CD14-positive monocyte (primary cell): Measurements from ENCODE around the gene RNU6-7. TPM values are rescaled to one million over a fixed set of nuclear protein-coding genes. Genes with fewer than 3 reads are reported as not detected.

Experiments used
- DNase-seq, 3 donors: peaks; one replicate each; pipeline ENCODE4 v3.0.0-alpha.2; 2011 to 2022
- H2AFZ ChIP-seq: 2 replicates; pipeline ENCODE4 v1.6.0; 2012; ENCODE audit warnings: mild to moderate bottlenecking, low read depth, low read length, inconsistent platforms; ENCODE audit not compliant: insufficient read depth, poor library complexity, severe bottlenecking
- H3K27ac ChIP-seq, 2 donors: 1 replicate in 1 of 2; 2 replicates in 1 of 2; pipeline ENCODE4 v1.5.1; 2012 to 2013; ENCODE audit warnings: low read length in 2 of 2, control low read depth in 1 of 2, inconsistent platforms in 1 of 2, low read depth in 1 of 2, mild to moderate bottlenecking in 1 of 2
- H3K27me3 ChIP-seq, 2 donors: one replicate each; pipeline versions ENCODE4 v1.6.0 to v1.6.1; 2011 to 2013; ENCODE audit warnings: low read length in 2 of 2; ENCODE audit not compliant: control insufficient read depth in 2 of 2, insufficient read depth in 2 of 2
- H3K36me3 ChIP-seq, 2 donors: replicated peaks in 1 of 2; 1 replicate in 1 of 2; 2 replicates in 1 of 2; pipeline versions ENCODE4 v1.5.1 to v1.6.1; 2012 to 2013; ENCODE audit warnings: low read length in 2 of 2, control low read depth in 1 of 2, inconsistent platforms in 1 of 2, mild to moderate bottlenecking in 1 of 2; ENCODE audit not compliant: insufficient read depth in 2 of 2, control insufficient read depth in 1 of 2
- H3K4me1 ChIP-seq, 2 donors: 1 replicate in 1 of 2; 2 replicates in 1 of 2; pipeline versions ENCODE4 v1.5.1 to v1.6.1; 2012 to 2013; ENCODE audit warnings: low read length in 2 of 2, control low read depth in 1 of 2, inconsistent platforms in 1 of 2, mild to moderate bottlenecking in 1 of 2, moderate library complexity in 1 of 2; ENCODE audit not compliant: insufficient read depth in 2 of 2, control insufficient read depth in 1 of 2
- H3K4me2 ChIP-seq: replicated peaks from 2 replicates; pipeline ENCODE3; 2012; ENCODE audit warnings: low read length, moderate library complexity, mild to moderate bottlenecking; ENCODE audit not compliant: poor library complexity, severe bottlenecking; ENCODE audit errors: extremely low read depth
- H3K4me3 ChIP-seq, 3 experiments: fragments of 200-600 bp in 1 of 3; sonication (generic) in 1 of 3; replicated peaks in 1 of 3; 1 replicate in 2 of 3; 2 replicates in 1 of 3; pipeline ENCODE4 v1.5.1; 2011 to 2013; ENCODE audit warnings: low read length in 3 of 3, mild to moderate bottlenecking in 3 of 3, control low read depth in 2 of 3, low read depth in 2 of 3, inconsistent platforms in 1 of 3, moderate library complexity in 1 of 3
- H3K79me2 ChIP-seq: 2 replicates; pipeline ENCODE4 v1.6.0; 2012; ENCODE audit warnings: mild to moderate bottlenecking, control low read depth, inconsistent platforms, low read length, moderate library complexity; ENCODE audit not compliant: insufficient read depth
- H3K9ac ChIP-seq: 2 replicates; pipeline ENCODE4 v1.6.0; 2017; ENCODE audit warnings: low read length, mild to moderate bottlenecking; ENCODE audit not compliant: insufficient read depth, poor library complexity, severe bottlenecking
- H3K9me3 ChIP-seq, 2 donors: replicated peaks in 1 of 2; 1 replicate in 1 of 2; 2 replicates in 1 of 2; pipeline versions ENCODE4 v1.5.1 to v1.6.1; 2012 to 2013; ENCODE audit warnings: low read length in 2 of 2, control low read depth in 1 of 2; ENCODE audit not compliant: control insufficient read depth in 1 of 2, insufficient read depth in 1 of 2
- H4K20me1 ChIP-seq: 2 replicates; pipeline ENCODE4 v1.6.0; 2012; ENCODE audit warnings: mild to moderate bottlenecking, low read length, control low read depth, moderate library complexity; ENCODE audit not compliant: insufficient read depth
- H3K27ac Mint-ChIP-seq, 7 donors: one replicate each; pipeline ENCODE4 v1.8.0; 2020; ENCODE audit warnings: mild to moderate bottlenecking in 7 of 7, mixed read lengths in 7 of 7, moderate library complexity in 6 of 7, inconsistent platforms in 2 of 7
- H3K27me3 Mint-ChIP-seq, 3 donors: one replicate each; pipeline ENCODE4 v1.8.0; 2021 to 2022; ENCODE audit warnings: low read depth in 3 of 3, mild to moderate bottlenecking in 3 of 3, mixed read lengths in 3 of 3, moderate library complexity in 3 of 3, inconsistent platforms in 1 of 3
- H3K36me3 Mint-ChIP-seq, 2 donors: one replicate each; pipeline ENCODE4 v1.8.0; 2020; ENCODE audit warnings: mixed read lengths in 2 of 2, inconsistent platforms in 1 of 2, mild to moderate bottlenecking in 1 of 2
- H3K4me1 Mint-ChIP-seq: one replicate; pipeline ENCODE4 v1.8.0; 2020; ENCODE audit warnings: mild to moderate bottlenecking, mixed read lengths
- H3K4me3 Mint-ChIP-seq, 2 donors: one replicate each; pipeline ENCODE4 v1.8.0; 2020; ENCODE audit warnings: mild to moderate bottlenecking in 2 of 2, mixed read lengths in 2 of 2, moderate library complexity in 1 of 2
- H3K9me3 Mint-ChIP-seq, 7 donors: one replicate each; pipeline ENCODE4 v1.8.0; 2020 to 2022; ENCODE audit warnings: mixed read lengths in 7 of 7, mild to moderate bottlenecking in 6 of 7, moderate library complexity in 6 of 7, inconsistent platforms in 2 of 7
- CTCF ChIP-seq: fragments of 200-600 bp; IDR thresholded peaks from one replicate; pipeline ENCODE4 v1.8.0; 2022; ENCODE audit warnings: antibody characterized with exemption, mild to moderate bottlenecking
- WGBS: methylation state at CpG from one replicate; pipeline ENCODE4 v1.1.5; 2013; ENCODE audit warnings: missing lambda C conversion rate; ENCODE audit not compliant: insufficient coverage; 5-methylcytosine and 5-hydroxymethylcytosine counted together
- intact Hi-C, 2 donors: fragments of 100-400 bp; cut with micrococcal nuclease; formaldehyde crosslinking; loops; one replicate each; pipeline versions ENCODE4 v1.15.0 to v1.15.1; 2023
- polyA plus RNA-seq, 3 donors: library from polyadenylated mRNA; depleted of rRNA in 1 of 3; unstranded in 2 of 3; stranded (reverse) in 1 of 3; fragments of 300-500 nt in 2 of 3; fragments of >200 nt in 1 of 3; fragmentation: Illumina TruSeq in 2 of 3; gene quantifications; 1 replicate in 2 of 3; 2 replicates in 1 of 3; pipeline ENCODE4 v1.2.3, GENCODE V29; 2012 to 2021

The RNU6-7 gene
- polyA plus RNA-seq, 3 donors = not detected

- Histone ChIP-seq H3K27ac (no peak overlapping the region), H3K4me1 (no peaks in the 10 kb centered on the region), H2AFZ (no peak overlapping the region), H4K20me1 (no peaks in the 10 kb centered on the region), H3K79me2 (no peaks in the 10 kb centered on the region), H3K9ac (no peak overlapping the region), H3K9me3 (no peaks in the 10 kb centered on the region), H3K27me3 (no peaks in the 10 kb centered on the region), H3K36me3 (no peaks in the 10 kb centered on the region), H3K4me2 (no peak overlapping the region), H3K4me3 (no peak overlapping the region)
- Mint-ChIP-seq H3K4me3 (no peak overlapping the region), H3K4me1 (peaks cover 2% of the 10 kb centered on the region), H3K36me3 (no peaks in the 10 kb centered on the region), H3K27me3 (peaks cover 0 to 8% (median 2%) of the 10 kb centered on the region in 3 donors), H3K27ac (no peak overlapping the region), H3K9me3 (no peaks in the 10 kb centered on the region)
- TF ChIP-seq CTCF = no peak
- intact Hi-C loops = no loop called here
- no peak for DNase-seq
- WGBS = no CpG with 5 or more reads among the region's 1 CpG
Observed at GRCh38 chr14:32226056-32226455, 24.2 kb downstream of the RNU6-7 start.

- Histone ChIP-seq H3K79me2 (no peaks in the 10 kb centered on the region), H3K36me3 (no peaks in the 10 kb centered on the region), H4K20me1 (no peaks in the 10 kb centered on the region), H2AFZ (no peak overlapping the region), H3K27me3 (no peaks in the 10 kb centered on the region), H3K4me2 (no peak overlapping the region), H3K4me1 (no peaks in the 10 kb centered on the region), H3K9me3 (no peaks in the 10 kb centered on the region), H3K9ac (no peak overlapping the region), H3K27ac (no peak overlapping the region), H3K4me3 (no peak overlapping the region)
- H3K4me1 Mint-ChIP-seq = peaks cover 2% of the 10 kb centered on the region
- no peak for DNase-seq
- no peak for TF ChIP-seq CTCF
- H3K4me3 Mint-ChIP-seq = no peak overlapping the region
- no peaks in the 10 kb centered on the region for H3K36me3 Mint-ChIP-seq
- no peak overlapping the region for H3K27ac Mint-ChIP-seq
- intact Hi-C loops = no loop called here
- H3K27me3 Mint-ChIP-seq = peaks cover 0 to 6% (median 2%) of the 10 kb centered on the region in 3 donors
- H3K9me3 Mint-ChIP-seq = peaks cover 0 to 4% (median 0%) of the 10 kb centered on the region in 7 donors
- 100% methylated on average over 1 of the region's 3 CpGs for WGBS
Observed at GRCh38 chr14:32230181-32230580, 28.3 kb downstream of the RNU6-7 start.
